PC-9 (cell line): Measurements from ENCODE around the gene RAPGEF1.

Experiments
- CTCF ChIP-seq: fragments of 200-600 bp; sonication (generic); conservative IDR thresholded peaks from 2 replicates; pipeline ENCODE4 v1.6.1; 2017; ENCODE audit warnings: mixed run types, antibody characterized with exemption, mild to moderate bottlenecking, moderate library complexity
- EZH2 ChIP-seq: fragments of 200-600 bp; sonication (generic); IDR thresholded peaks from 2 replicates; pipeline ENCODE4 v1.8.0; 2017; ENCODE audit warnings: antibody characterized with exemption, low read depth

- TF ChIP-seq CTCF (no peak), EZH2 (no peak)
Measured at GRCh38 chr9:131629825-131630204, 110.1 kb downstream of the RAPGEF1 start.
